Stimulated activated CD4-positive, alpha-beta T cell treated with anti-CD3 and anti-CD28 coated beads, Interleukin-15, amount 100 ng/mL, for 48 hours (primary cell): ENCODE measurements around the gene EEF1AKMT3.

ENCODE experiments used
- DNase-seq, 2 donors: peaks; one replicate each; pipeline ENCODE4 v3.0.0-alpha.2; 2020; ENCODE audit warnings: low read depth in 2 of 2

Gene EEF1AKMT3

DNA sequence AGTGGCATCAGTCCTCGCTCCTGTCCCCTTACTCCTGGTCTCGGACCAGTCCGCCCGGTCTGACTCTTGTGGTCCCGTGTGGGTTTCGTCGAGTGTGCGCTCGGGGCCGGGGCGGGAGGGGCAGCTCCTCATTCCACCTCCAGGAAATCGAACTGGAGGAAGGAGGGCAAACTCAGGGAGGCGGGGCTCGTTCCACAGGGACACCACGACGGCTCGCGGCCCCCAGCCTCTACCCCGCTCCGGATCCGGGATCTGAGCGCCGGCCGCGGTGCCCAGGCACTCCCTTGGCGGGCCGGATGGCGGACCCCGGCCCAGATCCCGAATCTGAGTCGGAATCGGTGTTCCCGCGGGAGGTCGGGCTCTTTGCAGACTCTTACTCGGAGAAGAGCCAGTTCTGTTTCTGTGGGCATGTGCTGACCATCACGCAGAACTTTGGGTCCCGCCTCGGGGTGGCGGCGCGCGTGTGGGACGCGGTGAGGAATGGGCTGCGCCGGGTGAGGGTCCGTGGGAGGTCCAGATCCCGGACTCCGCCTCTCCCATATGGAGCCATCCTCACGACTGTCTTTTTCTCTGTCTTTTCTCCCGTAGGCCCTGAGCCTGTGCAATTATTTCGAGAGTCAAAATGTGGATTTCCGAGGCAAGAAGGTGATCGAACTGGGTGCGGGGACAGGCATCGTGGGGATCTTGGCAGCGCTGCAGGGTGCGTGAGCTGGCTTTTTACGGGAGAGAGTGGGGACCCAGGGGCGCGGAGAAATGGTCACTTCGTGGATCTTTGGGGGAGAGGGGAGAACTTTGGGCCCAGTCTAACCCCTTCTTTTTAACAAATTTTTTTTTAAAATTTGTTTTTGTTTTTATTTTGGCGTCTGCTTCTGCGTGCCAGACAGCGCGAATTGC is at the start of gene EEF1AKMT3:
Gene EEF1AKMT3 (plus strand): TSS at position 186 of the 894 bp plus-strand sequence. CDS start 111 bp downstream, at position 297.
- no peak for DNase-seq

DNA sequence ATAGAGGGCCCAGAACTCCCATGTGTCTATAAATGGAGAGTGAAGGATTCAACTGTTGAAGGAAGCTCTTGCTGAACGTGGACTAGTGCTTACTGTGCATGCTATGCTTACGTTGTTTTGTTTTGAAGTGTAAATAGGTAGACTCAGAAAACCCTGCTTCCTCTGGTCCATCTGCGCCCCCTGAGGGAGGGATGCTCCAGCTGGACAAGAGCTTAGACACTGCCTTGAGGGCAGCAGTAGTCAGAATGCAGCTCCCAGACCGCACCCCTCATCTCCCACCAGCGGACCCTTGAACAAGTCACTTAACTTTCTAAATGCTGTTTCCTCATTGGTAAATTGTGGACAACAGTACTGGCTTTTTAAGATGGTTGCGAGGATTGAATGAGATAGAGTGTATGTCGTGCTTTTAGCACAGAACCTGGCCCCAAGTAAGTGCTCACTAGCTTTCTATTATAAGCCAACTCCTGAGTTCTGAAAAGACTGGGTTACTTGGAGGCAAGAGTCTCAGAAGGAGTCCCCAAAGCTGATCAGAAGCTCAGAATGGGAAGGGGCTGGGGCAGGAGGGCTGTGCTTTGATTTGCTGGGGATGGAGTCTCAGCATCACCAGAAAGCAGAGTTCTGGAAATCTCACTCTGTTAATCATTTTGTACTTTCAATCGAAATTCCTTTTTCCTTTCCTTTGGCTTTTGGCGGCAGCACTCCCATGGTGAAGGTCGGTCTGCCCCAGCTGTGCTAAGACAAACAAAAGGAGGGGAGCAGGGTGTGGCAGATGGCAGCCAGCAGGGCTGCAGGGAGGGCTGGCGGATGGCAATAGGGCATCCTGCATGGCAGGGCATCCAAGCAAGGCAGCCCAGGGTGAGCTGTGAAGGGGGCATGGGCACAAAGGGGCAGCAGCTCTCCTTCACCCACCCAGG is 49.4 kb upstream of the EEF1AKMT3 start:
- DNase-seq: no peak

DNA sequence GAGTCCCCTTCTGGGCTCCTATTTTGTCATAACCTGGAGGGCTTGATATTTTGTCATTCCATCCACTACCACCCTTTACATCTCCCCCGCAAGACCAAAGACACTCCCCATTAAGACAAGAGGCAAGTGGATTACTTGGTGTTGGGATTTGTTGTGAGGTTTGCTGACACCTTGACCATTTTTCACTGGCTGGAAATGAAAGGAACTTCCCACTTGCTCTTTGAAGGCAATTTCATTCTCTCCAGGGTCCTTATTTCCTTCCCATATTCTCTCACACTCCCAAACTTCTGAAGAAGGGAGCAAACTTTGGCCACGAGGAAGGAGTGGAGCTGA is 48.8 kb upstream of the EEF1AKMT3 start:
- DNase-seq: no peak

DNA sequence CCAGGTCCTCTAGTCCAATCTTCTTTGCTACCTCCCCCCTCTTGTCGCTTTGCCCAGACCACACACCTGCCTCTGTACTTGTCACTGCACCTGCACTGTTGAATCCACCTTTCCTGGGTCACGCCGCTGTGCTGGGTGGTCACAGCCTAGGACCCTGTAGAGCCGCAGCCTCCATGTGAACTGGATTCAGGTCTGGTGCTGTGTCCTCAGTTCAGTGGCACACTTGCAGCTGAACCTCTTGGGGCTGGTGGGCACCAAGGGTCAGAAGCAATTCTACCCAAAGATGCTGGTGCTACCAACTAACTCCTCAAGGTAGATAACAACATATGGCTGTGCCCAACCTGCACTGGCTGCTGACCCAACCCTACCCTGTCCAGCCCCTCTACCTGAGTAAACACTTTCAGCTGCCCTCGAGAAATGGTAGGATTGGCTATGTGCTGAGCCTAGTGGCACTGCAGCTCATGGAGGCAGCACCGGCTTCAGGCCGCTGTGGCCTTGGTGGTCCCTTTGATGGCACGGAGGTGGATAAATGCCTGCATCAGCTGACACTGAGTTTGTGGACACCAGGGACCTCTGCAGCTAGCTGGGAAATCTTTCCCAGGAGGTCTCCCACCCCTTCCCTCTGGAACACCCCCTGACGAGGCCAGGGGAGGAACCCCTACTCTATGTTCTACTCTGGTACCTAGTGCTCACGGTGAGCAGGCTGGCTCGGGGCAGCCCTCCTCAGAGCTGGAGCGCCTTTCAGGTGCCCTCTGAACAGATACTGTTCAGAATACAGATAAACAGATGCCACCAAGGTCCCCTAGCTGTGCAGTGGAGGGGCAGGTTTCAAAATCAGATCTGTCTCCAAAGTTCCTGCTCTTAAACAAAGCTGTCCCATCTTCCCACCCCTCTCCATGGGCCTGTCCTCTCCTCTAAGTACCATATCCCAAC is 48.1 kb upstream of the EEF1AKMT3 start:
- DNase-seq: no peak

DNA sequence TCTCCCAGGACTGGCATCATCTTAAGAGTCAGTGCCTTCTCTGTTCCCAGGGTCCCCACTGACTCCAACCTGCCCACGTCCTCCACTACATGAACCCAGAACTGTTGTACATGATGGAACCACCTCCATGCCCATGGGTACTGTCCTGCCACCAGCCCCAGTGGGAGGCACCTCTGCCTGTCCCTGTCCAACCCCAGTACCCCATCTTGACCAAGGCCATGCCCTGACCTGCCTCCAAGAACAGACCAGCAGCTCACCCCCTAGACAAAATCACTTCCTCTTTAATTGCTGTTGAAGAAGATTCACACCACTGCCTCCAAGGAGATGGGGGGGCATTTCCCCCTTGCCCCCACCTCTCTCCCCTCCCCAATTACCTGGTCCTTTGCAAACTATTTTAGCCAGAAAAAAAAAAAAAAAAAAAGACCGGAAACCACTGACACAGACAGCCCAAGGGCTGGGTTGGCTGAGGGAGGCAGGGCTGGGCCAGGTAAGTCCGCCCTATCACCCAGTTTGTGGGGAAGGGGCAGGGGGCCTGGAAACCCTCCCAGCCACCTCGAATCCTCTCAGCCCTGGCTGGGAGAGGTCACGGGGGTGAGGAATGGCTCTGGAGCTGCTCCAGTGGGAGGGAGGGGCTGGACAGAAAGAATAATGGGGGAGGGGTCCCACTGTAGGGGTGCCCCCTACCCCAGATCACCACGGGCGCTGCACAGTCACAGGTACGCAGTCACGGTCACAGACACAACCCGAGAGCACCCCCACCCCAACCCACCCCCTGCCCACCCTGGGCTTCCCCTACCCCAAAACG is 47.3 kb upstream of the EEF1AKMT3 start:
- no peak for DNase-seq

DNA sequence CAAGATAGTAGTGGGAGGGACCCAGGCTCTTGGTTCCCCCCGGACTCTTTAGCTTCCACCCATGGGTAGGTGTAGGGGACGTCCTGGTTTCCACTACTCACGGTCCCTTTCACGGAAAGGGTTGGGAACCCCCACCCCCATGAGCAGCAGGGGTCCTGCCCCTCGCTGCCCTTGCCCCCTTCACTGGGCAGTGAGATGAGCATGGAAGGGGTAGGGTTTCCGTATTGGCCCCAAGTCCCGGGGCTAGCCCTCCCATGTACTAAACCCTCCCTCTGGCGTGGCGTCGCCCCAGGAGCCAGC is 46.6 kb upstream of the EEF1AKMT3 start:
- DNase-seq: no peak

DNA sequence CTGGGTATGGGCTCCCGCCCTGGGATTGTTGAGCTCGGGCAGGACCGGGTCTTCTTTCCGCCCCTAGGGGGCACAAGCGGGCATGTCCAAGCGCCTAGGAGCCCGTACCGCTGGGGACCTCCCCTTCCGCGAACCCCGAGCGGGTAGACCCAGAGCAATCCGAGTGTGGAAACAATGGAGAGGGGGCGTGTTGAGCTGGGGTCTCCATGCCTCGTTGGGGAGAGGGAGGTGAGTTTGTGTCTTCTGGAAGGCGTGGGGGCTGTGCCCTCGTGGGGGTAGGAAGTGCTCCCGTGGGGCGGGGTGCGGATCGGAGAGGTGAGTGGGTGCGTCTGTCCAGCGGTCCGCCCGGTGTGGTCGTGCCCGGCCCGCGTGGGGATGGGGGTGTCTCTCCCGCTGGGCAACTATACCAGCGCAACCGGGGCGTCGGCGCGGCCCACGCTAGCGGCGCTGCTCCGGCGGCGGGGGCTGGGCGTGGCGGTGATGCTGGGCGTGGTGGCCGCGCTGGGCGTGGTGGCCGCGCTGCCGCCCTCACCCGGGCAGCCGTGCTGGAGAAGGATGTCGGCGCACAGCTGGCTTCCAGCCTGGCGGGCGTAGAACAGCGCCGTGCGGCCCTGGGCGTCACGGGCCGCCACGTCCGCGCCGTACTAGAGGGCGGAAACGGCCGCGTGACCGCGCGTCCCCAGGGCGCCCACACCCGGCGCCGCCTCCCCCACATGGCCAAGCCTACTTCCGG is 46.1 kb upstream of the EEF1AKMT3 start:
- no peak for DNase-seq

DNA sequence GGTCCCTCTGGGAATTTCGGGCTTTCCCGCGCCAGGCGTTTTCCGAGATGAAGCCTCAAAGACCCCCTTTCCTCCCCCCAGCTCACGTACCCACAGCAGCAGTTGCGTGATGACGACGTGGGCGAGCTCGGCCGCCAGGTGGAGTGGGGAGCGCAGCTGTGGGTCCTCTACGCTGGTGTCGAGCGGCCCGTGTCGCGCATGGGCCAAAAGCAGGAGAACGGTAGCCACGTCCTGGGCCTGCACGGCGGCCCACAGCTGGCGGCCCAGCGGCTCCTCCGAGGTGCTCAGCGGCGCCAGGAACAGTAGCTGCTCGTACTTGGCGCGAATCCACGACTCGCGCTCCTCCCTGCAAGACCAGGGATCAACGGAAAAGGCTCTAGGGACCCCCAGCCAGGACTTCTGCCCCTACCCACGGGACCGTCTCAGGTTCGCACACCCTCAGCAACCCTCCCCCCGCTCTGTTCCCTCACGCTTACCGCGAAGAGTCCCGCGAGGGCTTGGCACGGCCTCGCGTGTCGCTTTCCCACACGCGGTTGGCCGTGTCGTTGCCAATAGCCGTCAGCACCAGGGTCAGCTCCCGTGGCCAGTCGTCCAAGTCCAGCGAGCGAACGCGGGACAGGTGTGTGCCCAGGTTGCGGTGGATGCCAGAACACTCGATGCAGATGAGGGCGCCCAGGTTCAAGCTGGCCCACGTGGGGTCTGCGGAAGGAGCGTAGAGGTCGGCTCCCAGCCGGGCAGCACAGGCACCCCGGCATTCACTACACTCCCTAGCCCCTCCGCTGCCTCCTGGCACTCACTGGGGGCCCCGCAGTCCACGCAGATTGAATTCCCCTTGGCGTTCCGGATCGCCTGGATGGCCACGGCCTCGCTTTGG is 45.3 kb upstream of the EEF1AKMT3 start:
- DNase-seq: no peak

DNA sequence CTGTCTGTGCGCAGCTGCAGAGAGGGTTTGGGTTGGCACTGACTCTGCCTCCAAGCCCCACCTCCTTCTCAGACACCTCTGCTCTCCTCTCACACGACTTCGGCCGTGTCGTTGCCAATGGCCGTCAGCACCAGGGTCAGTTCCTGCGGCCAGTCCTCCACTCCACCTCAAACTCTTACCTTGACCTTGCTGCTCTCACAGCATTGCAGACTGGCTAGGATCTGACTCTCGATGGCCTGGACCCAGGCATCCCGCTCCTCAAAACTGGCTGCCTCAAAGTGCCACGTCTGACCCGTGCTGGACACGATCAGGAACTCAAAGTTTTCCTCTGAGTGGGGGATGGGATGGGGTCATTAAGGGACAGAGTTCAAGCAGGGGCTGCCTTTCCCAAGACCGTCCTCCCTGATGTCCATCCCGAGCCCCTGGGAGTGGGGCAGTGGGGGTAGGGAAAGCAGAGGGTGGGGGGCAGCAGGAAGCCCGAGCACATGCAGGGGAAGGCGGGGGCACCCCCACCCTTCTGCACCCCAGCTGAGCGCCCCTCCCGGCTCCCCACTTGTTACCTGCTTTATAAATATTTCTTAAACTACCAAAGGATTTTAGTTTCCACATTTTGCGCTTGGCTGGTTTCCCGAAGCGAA is 44.5 kb upstream of the EEF1AKMT3 start:
- DNase-seq: no peak

DNA sequence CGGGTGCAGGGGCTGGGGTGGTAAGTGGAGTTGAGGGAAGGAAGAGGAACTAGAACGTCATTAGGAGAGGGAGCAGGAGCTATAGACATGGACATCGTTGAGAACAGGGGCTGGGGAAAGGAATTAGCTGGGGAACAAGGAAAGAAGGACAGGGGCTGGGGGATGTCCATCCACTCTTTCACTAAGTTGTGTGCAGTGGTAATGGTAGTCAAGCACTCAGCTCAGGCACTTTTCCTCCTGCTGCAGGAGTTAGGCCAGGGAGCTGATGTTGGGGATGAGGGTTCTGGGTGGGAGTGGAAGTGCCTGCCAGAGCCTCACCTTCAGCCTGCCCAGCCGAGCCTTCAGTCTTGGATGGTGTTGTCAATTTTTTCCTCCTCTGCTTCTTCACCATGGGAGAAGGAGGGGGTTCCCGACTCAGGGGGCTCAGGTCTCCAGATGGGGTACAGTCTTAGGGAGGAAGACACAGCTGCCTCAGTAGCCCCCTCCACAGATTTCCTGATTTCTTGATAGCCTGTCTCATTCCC is 43.0 kb upstream of the EEF1AKMT3 start:
- DNase-seq: no peak

DNA sequence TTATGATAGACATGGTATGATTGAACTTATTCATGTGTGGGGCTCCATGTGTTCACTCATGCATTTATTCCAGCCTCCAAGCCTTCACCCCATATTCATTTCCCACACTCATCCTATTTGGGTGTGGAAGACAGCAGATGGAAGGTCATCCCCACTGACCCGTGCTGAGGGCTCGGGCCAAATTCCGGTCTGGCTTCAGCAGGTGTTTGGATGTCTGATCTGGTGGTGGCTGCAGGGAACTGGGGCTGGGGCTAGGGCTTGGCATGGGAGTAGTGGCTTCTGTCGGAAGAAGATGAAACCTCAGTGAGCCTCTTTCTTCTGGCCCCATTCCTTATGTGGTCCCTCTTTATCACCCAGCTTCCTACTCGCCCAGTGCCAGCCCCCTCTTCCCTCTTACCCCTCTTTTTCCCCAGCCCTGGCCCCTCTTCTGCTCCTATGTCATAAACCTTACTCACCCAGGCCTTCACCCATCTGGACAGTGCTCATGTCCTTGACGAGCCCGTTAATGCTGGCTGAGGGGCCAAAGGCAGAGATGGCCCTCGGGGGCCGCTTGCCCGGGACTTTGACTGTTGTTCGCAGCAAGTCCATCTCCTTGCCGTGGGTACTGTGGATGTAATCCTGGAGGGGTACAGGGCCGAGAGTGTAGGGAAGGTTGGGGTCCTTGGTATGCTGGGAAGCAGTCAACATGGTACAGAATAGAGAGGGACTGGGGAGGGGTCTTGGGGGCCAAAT is 41.9 kb upstream of the EEF1AKMT3 start:
- DNase-seq: no peak

DNA sequence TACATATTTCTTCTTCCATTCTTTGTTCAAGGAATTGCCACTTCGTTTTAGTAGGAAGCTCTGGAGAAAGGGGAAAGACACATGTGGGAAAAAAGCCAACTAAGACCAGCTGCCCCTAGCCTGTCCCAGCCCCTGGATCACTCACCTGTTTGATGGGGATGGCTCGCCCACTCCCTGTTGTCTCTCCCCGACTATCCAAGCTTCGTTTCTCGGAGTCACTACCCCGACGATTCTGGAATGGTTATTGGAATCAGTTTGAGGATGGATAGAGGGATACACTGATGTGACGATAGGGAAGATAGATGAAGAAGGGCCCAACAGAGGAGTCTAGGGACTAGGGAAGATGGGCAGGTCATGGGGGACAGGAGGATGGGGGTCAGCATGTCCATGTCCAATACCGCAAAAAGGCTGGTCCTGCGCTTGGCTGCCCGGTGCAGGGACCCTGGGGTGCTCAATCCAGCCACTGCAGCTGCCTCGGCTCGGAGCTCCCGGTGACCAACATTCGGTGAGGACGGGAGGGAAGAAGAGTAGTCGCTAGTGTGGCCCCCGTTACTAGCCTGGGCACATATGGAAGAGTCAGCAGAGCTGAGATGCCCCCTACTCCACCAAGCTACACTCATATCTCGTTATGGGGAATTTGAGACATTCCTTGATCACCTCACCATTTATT is 40.9 kb upstream of the EEF1AKMT3 start:
- DNase-seq: no peak

DNA sequence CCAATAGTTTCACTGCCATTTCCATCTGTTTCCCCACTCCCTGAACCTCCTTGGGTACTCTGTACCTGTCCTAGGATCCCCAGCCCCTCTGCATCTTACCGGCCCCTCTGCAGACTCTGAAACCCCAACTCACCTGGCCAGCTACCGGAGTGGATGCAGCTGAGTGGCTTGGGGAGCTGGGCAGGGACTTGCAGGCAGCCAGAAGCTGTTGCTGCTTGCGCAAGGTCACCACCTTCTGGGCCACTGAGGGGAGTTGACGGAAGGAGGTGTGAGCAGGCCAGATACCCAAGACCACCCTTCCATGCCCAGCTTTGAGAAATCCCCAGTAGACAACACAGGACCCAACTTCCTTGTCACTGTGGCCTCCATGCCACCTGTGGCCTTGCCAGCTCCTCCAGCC is 40.1 kb upstream of the EEF1AKMT3 start:
- DNase-seq: no peak

DNA sequence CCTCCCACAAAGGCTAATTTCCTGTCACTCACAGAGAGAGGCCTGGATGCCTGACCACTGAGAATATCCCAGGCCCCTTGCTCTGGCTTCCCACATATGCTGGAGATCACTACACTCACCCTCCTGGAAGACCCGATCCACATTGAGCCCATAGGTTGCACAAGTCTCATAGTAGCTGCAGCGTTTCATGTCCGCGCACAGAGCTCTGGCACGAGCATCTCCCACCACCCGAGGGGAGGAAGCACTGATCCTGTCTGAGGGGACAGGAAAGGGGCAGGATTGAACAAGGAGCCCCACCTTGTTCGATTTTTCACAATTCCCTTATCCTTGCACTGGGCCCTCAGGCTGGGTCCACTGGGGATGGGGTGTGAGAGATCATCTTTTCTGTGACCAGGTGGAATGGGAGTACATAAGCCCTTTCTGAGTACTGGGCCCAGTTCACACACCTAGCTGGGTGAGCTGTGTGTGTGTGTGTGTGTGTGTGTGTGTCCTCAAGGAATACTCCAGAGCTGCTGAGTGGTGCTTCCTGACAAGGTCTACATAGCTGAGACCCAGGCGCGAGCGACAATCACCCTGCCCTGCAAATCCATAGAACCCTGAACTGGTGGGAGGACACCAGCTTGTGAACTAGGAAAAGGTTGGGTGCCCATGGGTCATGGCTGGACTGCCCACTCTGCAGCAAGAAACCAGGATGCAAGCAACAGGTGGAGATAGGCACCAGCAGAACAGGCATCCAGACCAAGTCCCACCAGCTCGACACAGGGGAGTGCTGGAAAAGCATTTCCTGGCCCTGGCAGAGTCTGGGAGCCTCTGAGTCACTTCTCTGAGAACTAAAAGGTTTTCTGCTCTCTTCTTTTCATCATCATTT is 39.5 kb upstream of the EEF1AKMT3 start:
- DNase-seq: no peak

DNA sequence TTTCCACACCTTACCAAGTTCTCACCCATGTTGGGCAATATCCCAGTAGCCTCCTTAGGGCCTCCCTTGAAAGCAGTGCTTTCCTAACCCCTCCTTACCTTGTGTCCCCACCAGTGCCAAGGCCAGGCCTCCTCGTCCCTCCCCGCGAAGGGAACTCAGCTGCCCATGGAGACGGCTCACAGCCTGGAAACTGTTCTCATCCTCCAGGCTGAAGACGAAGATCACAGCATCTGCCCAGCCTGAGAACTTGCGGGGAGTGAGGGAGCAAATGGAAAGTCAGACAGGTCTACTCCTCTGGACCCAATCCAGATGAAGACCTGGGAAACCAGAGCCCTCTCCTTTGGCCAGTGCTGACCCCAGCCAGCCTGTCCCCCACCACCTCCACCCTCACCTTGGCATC is 38.5 kb upstream of the EEF1AKMT3 start:
- no peak for DNase-seq

DNA sequence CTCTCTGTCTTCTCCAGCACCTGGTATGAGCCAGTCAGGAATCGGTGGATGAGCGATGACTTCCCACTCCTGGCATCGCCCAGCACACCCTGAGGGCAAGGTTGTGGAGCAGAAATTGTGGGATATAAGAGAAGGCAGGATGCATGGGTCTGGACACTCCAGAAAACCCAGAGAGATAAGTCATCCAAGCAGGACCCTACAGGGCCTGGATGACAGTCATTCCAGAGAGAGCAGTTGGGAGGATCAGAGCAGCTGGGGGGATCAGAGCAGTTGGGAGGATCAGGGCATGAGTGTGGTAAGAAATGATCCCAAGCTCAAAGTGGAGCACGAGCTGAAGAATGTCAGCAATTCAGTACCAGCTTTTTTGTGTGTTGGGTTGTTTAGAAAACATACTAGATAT is 37.8 kb upstream of the EEF1AKMT3 start:
- no peak for DNase-seq
